Natural killer cell (primary cell): ENCODE measurements around the gene LY6G5C. TPM values are rescaled to one million over a fixed set of nuclear protein-coding genes. Genes with fewer than 3 reads are reported as not detected.
A peak's percentile ranks its signal among the peaks of the same experiment; 100 is the strongest.

Experiments
- ATAC-seq, 3 donors: fragments of 150-1000 bp in 2 of 3; fragments of 200-7000 bp in 1 of 3; cut with Tn5 transposase; 1 replicate in 1 of 3; 2 replicates in 2 of 3; pipeline ENCODE4 v1.10.0; 2021; ENCODE audit warnings: mild to moderate bottlenecking in 2 of 3, moderate library complexity in 2 of 3
- DNase-seq, 2 donors: peaks; one replicate each; pipeline versions ENCODE4 v3.0.0 to v3.0.0-alpha.2; 2013 to 2021; ENCODE audit warnings: mixed read lengths in 1 of 2
- H3K27ac ChIP-seq: one replicate; pipeline ENCODE4 v1.5.1; 2013; ENCODE audit warnings: mild to moderate bottlenecking, low read length
- H3K27me3 ChIP-seq: one replicate; pipeline ENCODE4 v1.6.1; 2013; ENCODE audit warnings: low read length; ENCODE audit not compliant: control insufficient read depth, insufficient read depth
- H3K36me3 ChIP-seq: one replicate; pipeline ENCODE4 v1.6.1; 2013; ENCODE audit warnings: low read length; ENCODE audit not compliant: control insufficient read depth, insufficient read depth
- H3K4me1 ChIP-seq: one replicate; pipeline ENCODE4 v1.6.1; 2013; ENCODE audit warnings: low read length; ENCODE audit not compliant: control insufficient read depth, insufficient read depth
- H3K4me3 ChIP-seq: one replicate; pipeline ENCODE4 v1.5.1; 2013; ENCODE audit warnings: low read length
- H3K9me3 ChIP-seq: one replicate; pipeline ENCODE4 v1.6.1; 2013; ENCODE audit warnings: low read length; ENCODE audit not compliant: control insufficient read depth, insufficient read depth
- H3K27ac Mint-ChIP-seq, 2 donors: one replicate each; pipeline ENCODE4 v1.8.0; 2022; ENCODE audit warnings: mild to moderate bottlenecking in 2 of 2, mixed read lengths in 2 of 2, moderate library complexity in 1 of 2
- H3K27me3 Mint-ChIP-seq, 2 donors: one replicate each; pipeline ENCODE4 v1.8.0; 2022; ENCODE audit warnings: low read depth in 2 of 2, mixed read lengths in 2 of 2
- H3K36me3 Mint-ChIP-seq: one replicate; pipeline ENCODE4 v1.8.0; 2022; ENCODE audit warnings: mixed read lengths
- H3K4me1 Mint-ChIP-seq, 2 donors: one replicate each; pipeline ENCODE4 v1.8.0; 2022; ENCODE audit warnings: mixed read lengths in 2 of 2
- H3K4me3 Mint-ChIP-seq: one replicate; pipeline ENCODE4 v1.8.0; 2022; ENCODE audit warnings: mild to moderate bottlenecking, moderate library complexity, mixed read lengths
- H3K9me3 Mint-ChIP-seq, 2 donors: one replicate each; pipeline ENCODE4 v1.8.0; 2022; ENCODE audit warnings: mixed read lengths in 2 of 2
- CTCF ChIP-seq: fragments of 200-600 bp; IDR thresholded peaks from one replicate; pipeline ENCODE4 v1.8.0; 2022; ENCODE audit warnings: antibody characterized with exemption
- WGBS: methylation state at CpG from one replicate; pipeline ENCODE4 v1.1.7; 2013; ENCODE audit warnings: missing lambda C conversion rate; ENCODE audit not compliant: insufficient coverage; 5-methylcytosine and 5-hydroxymethylcytosine counted together
- intact Hi-C: fragments of 100-400 bp; cut with micrococcal nuclease; formaldehyde crosslinking; loops from one replicate; pipeline ENCODE4 v1.14.2; 2022
- total RNA-seq, 4 donors: library from RNA; stranded (reverse); fragments of 120-200 nt in 1 of 4; gene quantifications; one replicate each; pipeline versions ENCODE4 v1.2.3 to v1.2.4, GENCODE V29; 2013 to 2022

Gene LY6G5C
- total RNA-seq, 3 donors from 2014 or later (not counting 1 experiment from before 2014, with no cell fraction given), result 2.0 to 7.9 (median 2.7) TPM

- no peaks in the 10 kb centered on the region for H3K9me3 ChIP-seq
- Mint-ChIP-seq H3K27me3 (no peaks in the 10 kb centered on the region), H3K4me1 (peaks cover 24 to 27% of the 10 kb centered on the region in 2 donors), H3K4me3 (peak within 1 kb of the TSS; percentile 99), H3K9me3 (no peaks in the 10 kb centered on the region), H3K36me3 (no peaks in the 10 kb centered on the region), H3K27ac (peak within 1 kb of the TSS; percentile 96 to 98)
- 1% methylated on average over 54 of the region's 54 CpGs for WGBS
- peak within 1 kb of the TSS; percentile 98 for H3K27ac ChIP-seq
- H3K4me3 ChIP-seq, result peak within 1 kb of the TSS; percentile 80
- peaks cover 28% of the 10 kb centered on the region for H3K4me1 ChIP-seq
- DNase-seq (peak; percentile 97 to 99), ATAC-seq (peak; percentile 93 to 97 (median 95))
- no peak for TF ChIP-seq CTCF
- peaks cover 17% of the 10 kb centered on the region for H3K36me3 ChIP-seq
- H3K27me3 ChIP-seq, result no peaks in the 10 kb centered on the region
- intact Hi-C loops, result loop anchor here (1.0 to 5.0 kb wide), 3 partner anchors 35 to 51 kb away; partner anchors contain the start of genes BAG6 and GPANK1
Measured at GRCh38 chr6:31702819-31703716, 22.2 kb upstream of the LY6G5C start, which contains the start of gene ABHD16A. ABHD16A (minus strand) TSS chr6:31703324; CDS start chr6:31703281, 43 bp downstream.

- Mint-ChIP-seq H3K36me3 (no peaks in the 10 kb centered on the region), H3K4me1 (peaks cover 24 to 32% of the 10 kb centered on the region in 2 donors), H3K4me3 (peak overlapping the region; percentile 99), H3K9me3 (no peaks in the 10 kb centered on the region), H3K27ac (peak overlapping the region; percentile 96 to 98), H3K27me3 (no peaks in the 10 kb centered on the region)
- peaks cover 28% of the 10 kb centered on the region for H3K4me1 ChIP-seq
- peak overlapping the region; percentile 80 for H3K4me3 ChIP-seq
- no peaks in the 10 kb centered on the region for H3K9me3 ChIP-seq
- peak in 1 of 3 donors; percentile 1 for ATAC-seq
- peaks cover 21% of the 10 kb centered on the region for H3K36me3 ChIP-seq
- WGBS, result 2% methylated on average over 9 of the region's 10 CpGs
- H3K27me3 ChIP-seq, result no peaks in the 10 kb centered on the region
- no peak for TF ChIP-seq CTCF
- peak overlapping the region; percentile 98 for H3K27ac ChIP-seq
- no peak for DNase-seq
- intact Hi-C loops, result loop anchor here (2.0 to 5.0 kb wide), 2 partner anchors 38 to 50 kb away; partner anchors contain the start of genes BAG6 and GPANK1
Measured at GRCh38 chr6:31702405-31702818, 21.5 kb upstream of the LY6G5C start.

- Mint-ChIP-seq H3K4me1 (peaks cover 24 to 37% of the 10 kb centered on the region in 2 donors), H3K9me3 (no peaks in the 10 kb centered on the region), H3K36me3 (no peaks in the 10 kb centered on the region), H3K27ac (peak overlapping the region; percentile 96 to 98), H3K4me3 (peak overlapping the region; percentile 99), H3K27me3 (no peaks in the 10 kb centered on the region)
- DNase-seq (no peak), ATAC-seq (no peak)
- no peaks in the 10 kb centered on the region for H3K27me3 ChIP-seq
- 47% methylated on average over 7 of the region's 7 CpGs for WGBS
- no peak for TF ChIP-seq CTCF
- intact Hi-C loops, result loop anchor here (2.0 to 5.0 kb wide), 2 partner anchors 37 to 50 kb away; partner anchors contain the start of genes BAG6 and GPANK1
- no peaks in the 10 kb centered on the region for H3K9me3 ChIP-seq
- H3K4me3 ChIP-seq, result peak overlapping the region; percentile 80
- peaks cover 24% of the 10 kb centered on the region for H3K36me3 ChIP-seq
- H3K27ac ChIP-seq, result peak overlapping the region; percentile 98
- peaks cover 28% of the 10 kb centered on the region for H3K4me1 ChIP-seq
Measured at GRCh38 chr6:31701666-31702404, 21.0 kb upstream of the LY6G5C start.
